GM19099 (cell line): ENCODE measurements around the gene PRSS56.

Source experiments
- POLR2A ChIP-seq: IDR thresholded peaks from 3 replicates; pipeline ENCODE4 v1.6.1; 2011; ENCODE audit warnings: low read depth; ENCODE audit not compliant: insufficient read length; ENCODE audit errors: extremely low read depth

Gene PRSS56

GRCh38 chr2:232483923-232484627, 36.1 kb upstream of the PRSS56 start:
- no peak for TF ChIP-seq POLR2A

GRCh38 chr2:232484628-232485347, 35.4 kb upstream of the PRSS56 start:
- TF ChIP-seq POLR2A = no peak

GRCh38 chr2:232485348-232485756, 34.8 kb upstream of the PRSS56 start:
- TF ChIP-seq POLR2A = no peak

GRCh38 chr2:232485757-232486557, 34.2 kb upstream of the PRSS56 start:
- no peak for TF ChIP-seq POLR2A

GRCh38 chr2:232486558-232487384, 33.4 kb upstream of the PRSS56 start:
- TF ChIP-seq POLR2A = no peak

- no peak for TF ChIP-seq POLR2A
Observed at GRCh38 chr2:232487385-232488096, 32.6 kb upstream of the PRSS56 start, which contains the start of gene ECEL1. ECEL1 (minus strand) TSS chr2:232487834; CDS start chr2:232486653, 1,181 bp downstream.

- TF ChIP-seq POLR2A = no peak
Observed at GRCh38 chr2:232488097-232488711, 32.0 kb upstream of the PRSS56 start.

GRCh38 chr2:232488721-232489300, 31.4 kb upstream of the PRSS56 start:
- TF ChIP-seq POLR2A = no peak

GRCh38 chr2:232489516-232490220, 30.5 kb upstream of the PRSS56 start:
- no peak for TF ChIP-seq POLR2A

GRCh38 chr2:232490221-232491138, 29.7 kb upstream of the PRSS56 start:
- no peak for TF ChIP-seq POLR2A

- no peak for TF ChIP-seq POLR2A
Observed at GRCh38 chr2:232491139-232491780, 28.9 kb upstream of the PRSS56 start.

- no peak for TF ChIP-seq POLR2A
Observed at GRCh38 chr2:232492236-232492848, 27.8 kb upstream of the PRSS56 start.
